Erythroblast (primary cell): Measurements from ENCODE around the gene SERPINF2.

ENCODE experiments used
- GATA1 ChIP-seq: IDR thresholded peaks from 2 replicates; pipeline ENCODE4 v1.6.1; 2011; ENCODE audit warnings: low read depth, mild to moderate bottlenecking, control low read depth, low read length, moderate library complexity
- POLR2A ChIP-seq: IDR thresholded peaks from 2 replicates; pipeline ENCODE4 v1.6.1; 2011; ENCODE audit warnings: mild to moderate bottlenecking, low read length

DNA sequence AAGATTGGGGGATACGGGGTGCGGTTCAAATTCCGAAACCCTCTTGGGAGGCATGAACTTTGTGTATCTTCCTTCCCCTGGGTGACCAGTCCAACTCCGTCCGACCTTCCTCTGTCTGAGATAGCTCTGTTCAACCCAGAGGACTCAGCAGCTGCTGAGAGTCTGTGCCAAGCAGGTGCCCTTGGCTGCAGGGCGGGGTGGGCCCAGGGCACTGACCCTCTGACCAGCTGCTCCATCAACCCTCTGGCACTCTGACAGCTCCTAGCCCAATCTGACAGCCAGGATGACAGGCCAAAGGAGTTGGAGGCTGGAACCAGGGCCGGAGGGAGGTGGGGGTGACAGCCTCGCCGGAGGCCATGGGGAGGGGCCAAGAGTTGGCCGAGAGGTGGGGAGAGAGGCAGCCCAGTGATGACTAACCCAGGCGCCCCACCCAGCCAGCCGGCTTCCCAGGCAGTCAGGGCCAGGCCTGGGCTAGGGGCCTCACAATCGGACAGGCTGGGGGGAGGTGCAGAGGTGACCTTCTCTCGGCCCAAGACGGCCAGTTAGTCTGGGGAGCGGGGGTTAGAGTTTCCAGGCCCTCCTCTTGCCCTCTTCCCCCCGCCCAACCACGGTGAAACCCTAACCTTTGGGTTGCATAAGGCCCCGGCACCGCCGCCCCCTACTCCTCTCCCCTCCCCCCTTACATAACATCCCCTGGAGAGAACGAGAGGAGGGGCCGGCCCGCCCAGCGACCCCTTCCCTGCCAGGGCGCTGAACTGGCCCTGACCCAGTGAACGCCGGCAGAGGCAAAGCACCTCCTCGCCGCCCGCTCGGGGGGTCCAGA lies 27.5 kb upstream of the SERPINF2 start:
- peak; percentile 39 for TF ChIP-seq POLR2A
- TF ChIP-seq GATA1 = no peak
